HG03575 (cell line): Measurements from ENCODE around the gene ADH7.
A peak's percentile ranks its signal among the peaks of the same experiment; 100 is the strongest.

Source experiments
- ATAC-seq: cut with Tn5 transposase; IDR thresholded peaks from one replicate; pipeline ENCODE4 v1.9.1; 2021; ENCODE audit not compliant: unreplicated experiment, insufficient number of reproducible peaks, low FRiP score; ENCODE audit errors: extremely low read depth

The ADH7 gene

GRCh38 chr4:99435154-99435553 lies at the start of gene ADH7:
Gene ADH7 (minus strand): TSS chr4:99435342. CDS start chr4:99435233, 109 bp downstream.
- ATAC-seq: no peak

GRCh38 chr4:99483636-99484035 lies 48.5 kb upstream of the ADH7 start:
- no peak for ATAC-seq

DNA sequence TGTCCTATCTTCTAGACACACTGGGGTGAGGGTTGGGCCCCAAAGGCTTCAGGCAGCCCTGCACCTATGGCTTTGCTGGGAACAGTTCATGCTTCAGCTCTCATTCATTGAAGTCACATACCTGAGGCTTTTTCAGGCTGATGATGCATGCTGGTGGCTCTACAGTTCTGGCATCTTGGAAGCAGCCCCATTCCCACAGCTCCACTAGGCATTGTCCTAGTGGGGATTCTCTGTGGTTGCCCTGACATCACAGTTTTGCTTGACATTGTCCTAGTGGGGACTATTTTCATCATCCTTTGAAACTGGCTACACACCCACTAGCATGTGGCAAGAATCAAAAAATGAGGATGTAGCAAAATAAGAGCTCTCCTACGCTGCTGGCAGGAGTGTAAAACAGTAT lies 38.0 kb upstream of the ADH7 start:
- no peak for ATAC-seq

- ATAC-seq: no peak
Observed at GRCh38 chr4:99471896-99472295, 36.8 kb upstream of the ADH7 start.

- no peak for ATAC-seq
Observed at GRCh38 chr4:99471349-99471748, 36.2 kb upstream of the ADH7 start.

GRCh38 chr4:99468889-99469288 lies 33.7 kb upstream of the ADH7 start:
- no peak for ATAC-seq

DNA sequence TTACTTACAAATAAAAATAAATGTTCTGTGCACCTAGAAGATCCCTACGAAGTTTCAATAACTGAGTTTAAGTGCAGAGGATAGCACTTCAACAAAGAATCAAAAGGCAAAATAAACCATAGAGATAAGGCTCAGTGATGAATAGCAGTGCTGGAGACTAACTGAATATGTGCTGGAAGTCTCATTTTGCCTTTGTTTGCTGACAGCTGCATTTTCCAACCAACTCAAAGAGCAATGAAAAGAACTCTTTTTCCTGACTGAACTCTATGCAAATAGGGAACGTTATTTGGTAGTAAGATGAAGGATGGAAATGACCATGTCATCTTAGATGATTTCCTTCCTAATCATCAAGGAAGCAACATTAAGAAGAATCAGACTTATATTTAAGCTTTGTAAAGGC lies 32.7 kb upstream of the ADH7 start:
- no peak for ATAC-seq

DNA sequence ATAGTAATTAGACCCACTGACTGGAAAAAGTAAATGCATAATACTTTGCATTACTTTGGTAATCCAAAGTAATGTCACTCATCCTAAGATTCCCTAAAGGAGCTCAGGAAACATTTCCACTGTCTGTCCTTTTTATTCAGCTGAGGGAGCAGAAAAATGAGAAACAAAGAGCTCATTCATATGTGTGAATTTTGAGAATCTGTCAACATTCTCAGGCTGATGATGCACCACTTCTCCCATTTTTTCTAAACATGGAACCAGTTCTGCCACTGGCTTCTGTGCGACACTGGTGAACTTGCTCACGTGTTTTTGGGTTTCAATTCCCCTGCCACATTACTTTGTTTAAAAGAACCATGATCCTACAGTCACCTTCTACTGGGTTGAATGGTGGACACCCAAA lies 28.4 kb upstream of the ADH7 start:
- no peak for ATAC-seq

DNA sequence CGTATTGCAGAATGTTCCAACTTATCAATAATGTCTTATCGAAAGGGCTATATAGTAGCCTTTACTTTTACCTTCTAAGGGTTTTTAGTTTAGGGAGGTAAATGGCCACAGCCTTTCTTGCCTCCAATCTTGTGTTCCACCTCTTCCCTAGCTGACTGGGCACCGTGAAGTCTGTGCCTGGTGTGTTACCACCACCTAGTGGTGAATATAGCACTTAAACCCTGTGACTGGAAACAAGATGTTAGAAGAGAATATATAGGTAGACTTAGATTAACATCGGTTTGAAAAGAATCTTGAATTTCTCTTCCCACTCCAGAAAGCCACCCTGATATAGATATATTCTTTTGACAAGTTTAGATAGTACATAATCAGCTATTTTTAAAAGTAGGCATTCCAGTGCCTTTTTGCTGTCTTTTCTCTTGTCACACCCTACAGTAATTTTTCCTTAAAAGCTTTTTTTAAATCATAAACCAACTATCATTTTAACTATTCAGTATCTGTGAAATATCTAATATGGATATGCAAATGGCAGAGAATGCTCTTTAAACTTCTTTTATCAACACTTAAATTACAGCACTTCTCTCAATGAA lies 27.8 kb upstream of the ADH7 start:
- peak; percentile 95 for ATAC-seq

DNA sequence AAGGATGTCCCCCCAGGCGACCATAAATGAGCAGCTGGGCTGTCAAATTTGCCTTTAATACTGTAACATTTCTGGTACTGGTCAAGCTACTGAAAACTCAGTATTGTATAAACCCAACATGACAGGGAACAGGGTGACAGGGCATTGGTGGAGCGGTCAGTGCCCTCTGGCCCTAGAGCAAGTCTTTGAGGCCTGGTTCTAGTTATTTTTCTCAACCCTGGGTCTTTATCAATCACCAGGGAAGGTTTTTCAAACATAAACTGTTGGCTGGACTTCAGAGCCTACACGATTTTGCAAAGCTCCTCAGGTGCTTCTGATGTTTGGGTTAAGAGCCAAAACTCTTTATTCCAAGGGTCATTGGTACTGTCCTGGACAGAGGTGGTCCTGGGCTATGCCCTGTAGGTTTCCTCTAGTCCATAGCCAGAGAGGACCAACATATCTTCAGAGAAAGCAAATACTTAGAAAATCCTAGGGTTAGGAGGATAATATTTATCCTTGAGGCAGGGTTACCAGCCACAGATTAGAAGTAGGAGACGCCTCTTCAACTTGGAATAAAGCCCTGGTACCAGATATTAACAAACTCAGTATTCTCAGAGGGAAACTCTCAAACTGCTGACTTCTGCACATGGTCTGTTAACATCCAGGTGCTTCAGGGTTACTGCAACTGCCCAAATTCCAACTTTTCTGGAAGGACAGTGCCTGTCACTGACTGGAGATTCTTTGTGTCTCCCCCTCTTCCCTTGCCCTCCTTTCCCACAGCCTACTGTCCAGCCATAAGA lies 26.7 kb upstream of the ADH7 start:
- ATAC-seq: no peak

DNA sequence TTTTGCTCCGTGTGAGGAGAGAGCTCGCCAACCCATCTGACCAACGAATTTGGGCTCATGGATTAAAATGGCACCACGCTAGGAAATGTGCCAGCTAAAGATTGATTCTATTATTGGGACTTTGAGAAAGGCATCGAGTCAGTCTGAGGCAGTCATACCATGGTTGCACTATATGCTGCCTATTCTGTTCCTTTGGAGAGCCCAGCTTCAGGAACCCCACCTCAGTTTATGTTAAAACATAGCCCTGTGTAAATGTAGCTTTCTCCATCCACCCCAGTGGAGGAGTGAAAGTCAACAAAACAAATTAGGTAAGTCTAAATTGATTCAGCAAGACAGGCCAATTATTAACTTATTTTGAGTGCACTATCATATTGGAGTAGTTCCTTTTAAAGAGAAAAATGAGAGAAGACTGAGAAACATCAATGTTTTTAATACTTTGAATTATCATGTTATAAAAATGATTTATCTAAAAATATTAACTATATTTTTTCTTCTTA lies 24.5 kb upstream of the ADH7 start:
- ATAC-seq: no peak

- no peak for ATAC-seq
Observed at GRCh38 chr4:99458911-99459447, 23.8 kb upstream of the ADH7 start.

- no peak for ATAC-seq
Observed at GRCh38 chr4:99457676-99458075, 22.5 kb upstream of the ADH7 start.

GRCh38 chr4:99457270-99457669 lies 22.1 kb upstream of the ADH7 start:
- ATAC-seq: no peak

DNA sequence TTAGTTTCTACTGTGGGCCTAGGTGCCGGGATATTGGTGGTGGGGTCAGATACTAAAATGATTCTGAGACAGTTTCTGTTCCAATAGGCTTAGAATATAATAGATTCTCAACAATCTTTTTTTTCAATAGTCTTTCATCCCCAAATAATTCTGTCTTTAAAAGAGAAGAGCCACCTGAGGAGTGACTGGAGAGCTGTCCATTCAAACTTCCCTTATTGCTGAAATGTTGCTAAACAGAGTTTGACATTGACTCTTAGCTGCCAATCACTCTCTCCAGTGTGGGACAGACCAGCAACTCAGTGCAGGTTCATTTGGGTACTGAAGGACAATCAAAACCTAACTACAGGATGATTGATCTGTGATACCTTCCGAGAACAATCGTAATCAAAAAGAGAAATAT lies 12.4 kb upstream of the ADH7 start:
- no peak for ATAC-seq

DNA sequence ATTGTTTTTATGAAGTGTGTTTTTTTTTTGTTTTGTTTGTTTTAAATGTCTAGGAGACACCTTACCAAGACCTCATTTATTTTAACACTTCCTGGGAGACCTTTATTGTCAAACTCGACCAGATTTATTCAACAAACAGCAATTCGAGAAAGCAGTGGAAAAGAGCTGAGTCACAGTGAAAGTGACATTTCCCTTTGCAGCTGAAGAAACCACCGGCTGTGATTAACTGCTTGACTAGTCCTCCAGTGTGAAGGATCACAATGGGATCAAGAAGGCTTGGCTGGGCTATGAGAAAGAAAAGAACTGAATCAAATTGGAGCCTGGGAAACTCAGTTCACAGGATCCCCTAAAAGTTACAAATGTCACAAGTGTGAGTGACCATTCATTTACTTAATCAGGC lies 11.9 kb upstream of the ADH7 start:
- no peak for ATAC-seq

DNA sequence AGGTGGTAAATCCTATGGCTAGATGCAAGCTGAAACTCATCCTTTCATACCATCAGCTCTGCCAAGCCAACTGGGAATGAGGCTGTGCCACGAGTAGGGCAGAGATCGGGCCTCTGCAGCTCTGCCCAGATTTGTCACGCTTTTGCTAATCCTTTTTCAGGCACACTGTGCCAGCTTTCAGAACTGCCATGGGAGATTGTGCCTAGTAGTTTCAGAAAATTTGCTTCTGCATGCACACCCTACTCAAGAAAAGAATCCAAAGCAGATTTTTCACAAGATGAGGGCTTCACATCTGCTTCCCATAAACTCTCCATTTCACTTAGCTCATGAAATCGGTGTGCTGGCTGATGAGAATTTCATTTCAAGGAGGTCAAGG lies 3.3 kb upstream of the ADH7 start:
- no peak for ATAC-seq

DNA sequence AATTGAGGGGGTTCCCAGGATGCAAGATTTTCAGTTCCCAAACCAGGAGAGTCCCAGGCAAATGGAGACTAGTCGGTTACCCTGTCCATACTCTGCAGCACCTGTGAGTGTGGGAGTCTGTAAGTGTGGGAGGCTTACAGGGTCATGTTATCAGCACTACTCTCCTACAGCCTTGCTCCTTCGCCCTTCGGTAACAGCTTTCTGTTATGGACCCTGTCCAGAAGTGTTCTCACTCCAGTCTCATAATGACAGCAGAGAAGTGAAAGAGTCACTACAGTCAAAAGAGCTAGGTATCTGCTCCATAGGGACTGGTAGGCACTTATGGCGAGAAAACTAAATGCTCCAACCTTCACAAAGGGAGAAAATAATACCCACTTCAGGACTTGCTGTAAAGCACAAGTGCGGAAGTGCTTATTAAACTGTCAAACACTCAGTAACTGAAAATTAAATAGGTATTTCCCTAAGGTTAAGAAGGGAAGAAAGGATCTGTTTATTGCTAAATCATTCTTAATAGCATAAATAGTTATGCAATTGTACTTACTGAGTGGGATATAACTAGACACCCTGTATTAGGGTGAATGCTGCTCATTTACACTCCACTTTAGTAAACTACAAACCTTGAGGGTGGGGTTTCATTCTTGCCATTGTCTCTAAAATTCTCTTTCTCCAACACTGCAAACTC lies 2.7 kb upstream of the ADH7 start:
- no peak for ATAC-seq

- ATAC-seq: no peak
Observed at GRCh38 chr4:99436976-99437722, 2.0 kb upstream of the ADH7 start.
